ENCODE measurements around the gene UPF1. TPM values are rescaled to one million over a fixed set of nuclear protein-coding genes. Genes with fewer than 3 reads are reported as not detected.

Gene UPF1
- polyA plus RNA-seq, 1 of the 3 experiments (the other 2 are of a cell fraction), result 33.3 TPM

DNA sequence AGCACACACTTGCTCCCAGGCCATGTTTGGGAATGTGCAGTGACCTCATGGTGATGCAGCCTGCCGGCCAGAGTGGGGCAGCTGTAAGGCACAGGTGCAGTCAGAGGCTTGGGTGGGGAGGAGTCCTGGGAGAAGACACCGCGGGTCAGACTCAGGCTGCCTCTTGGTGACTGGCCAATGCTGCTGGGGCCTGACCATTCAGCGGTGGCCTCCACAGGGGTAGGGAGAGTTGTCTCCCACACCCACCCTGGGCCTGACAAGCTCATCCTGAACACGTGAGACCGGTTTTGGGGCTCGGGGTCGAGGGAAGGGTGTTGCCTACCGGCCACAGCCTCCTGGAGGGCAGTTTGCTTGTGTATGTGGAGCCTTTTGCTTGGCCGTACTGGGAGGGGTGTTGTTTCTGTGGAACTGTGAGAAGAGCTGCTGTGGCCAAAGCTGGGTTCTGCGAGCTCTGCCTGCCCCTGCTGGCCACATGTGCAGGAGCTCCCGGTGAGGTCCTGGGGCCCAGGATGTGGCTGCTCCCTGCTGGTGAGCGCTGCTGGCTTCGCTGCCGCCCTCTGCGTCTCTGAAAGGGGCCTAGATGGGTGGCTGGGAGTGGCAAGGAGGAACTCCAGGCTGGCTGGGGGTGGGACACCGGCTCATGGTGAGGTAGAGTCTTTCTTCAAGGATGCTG is 22.1 kb downstream of the UPF1 start:
- H3K9me2 ChIP-seq, result no peaks in the 10 kb centered on the region
- POLR2A ChIA-PET, result no interaction called here
- no peaks in the 10 kb centered on the region for H3F3A ChIP-seq (replicated peaks; ENCODE audit: insufficient read depth)
- no peak for DNase-seq
- H3K4me1 ChIP-seq (ENCODE audit: control insufficient read depth in 1 of 2, insufficient read depth in 2 of 2, low read depth in 1 of 2, low read length in 1 of 2), result peaks cover 7 to 30% of the 10 kb centered on the region in 2 experiments
- no peak overlapping the region; a peak in 1 of 4 replicates for H3K27ac ChIP-seq (ENCODE audit: low read depth in 2 of 2, low read length in 1 of 2)
- no peaks in the 10 kb centered on the region for H3K9me3 ChIP-seq
- no peaks in the 10 kb centered on the region for H3K27me3 ChIP-seq (ENCODE audit: insufficient read depth)
- H3K9ac ChIP-seq, result no peak overlapping the region
- CTCF ChIA-PET, result interaction anchor here (1.0 to 16.0 kb wide), 3 partner anchors 9 to 264 kb away, joined by 3 to 201 read pairs (median 39); partner anchors contain the start of gene REX1BD
- peaks cover 26% of the 10 kb centered on the region for H4K20me1 ChIP-seq (ENCODE audit: insufficient read depth)
- no peak overlapping the region for H3K4me2 ChIP-seq
- TF ChIP-seq, protein P1, sequence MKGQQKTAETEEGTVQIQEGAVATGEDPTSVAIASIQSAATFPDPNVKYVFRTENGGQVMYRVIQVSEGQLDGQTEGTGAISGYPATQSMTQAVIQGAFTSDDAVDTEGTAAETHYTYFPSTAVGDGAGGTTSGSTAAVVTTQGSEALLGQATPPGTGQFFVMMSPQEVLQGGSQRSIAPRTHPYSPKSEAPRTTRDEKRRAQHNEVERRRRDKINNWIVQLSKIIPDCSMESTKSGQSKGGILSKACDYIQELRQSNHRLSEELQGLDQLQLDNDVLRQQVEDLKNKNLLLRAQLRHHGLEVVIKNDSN (IDR thresholded peaks at IDR 0.05; ENCODE audit: borderline replicate concordance, low read depth), result no peak
- TF ChIP-seq RAD21 (IDR thresholded peaks at IDR 0.05; ENCODE audit: low read length) (peak; percentile 29), TCF12 (IDR thresholded peaks at IDR 0.05) (no peak), JUND (IDR thresholded peaks at IDR 0.05) (no peak), GABPA (IDR thresholded peaks at IDR 0.05; ENCODE audit: low read depth) (no peak), MEF2A (IDR thresholded peaks at IDR 0.05; ENCODE audit: borderline replicate concordance, low read depth) (no peak)
- TF ChIP-seq, protein P2, sequence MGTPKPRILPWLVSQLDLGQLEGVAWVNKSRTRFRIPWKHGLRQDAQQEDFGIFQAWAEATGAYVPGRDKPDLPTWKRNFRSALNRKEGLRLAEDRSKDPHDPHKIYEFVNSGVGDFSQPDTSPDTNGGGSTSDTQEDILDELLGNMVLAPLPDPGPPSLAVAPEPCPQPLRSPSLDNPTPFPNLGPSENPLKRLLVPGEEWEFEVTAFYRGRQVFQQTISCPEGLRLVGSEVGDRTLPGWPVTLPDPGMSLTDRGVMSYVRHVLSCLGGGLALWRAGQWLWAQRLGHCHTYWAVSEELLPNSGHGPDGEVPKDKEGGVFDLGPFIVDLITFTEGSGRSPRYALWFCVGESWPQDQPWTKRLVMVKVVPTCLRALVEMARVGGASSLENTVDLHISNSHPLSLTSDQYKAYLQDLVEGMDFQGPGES (IDR thresholded peaks at IDR 0.05; ENCODE audit: low read depth, low read length), result no peak
- H3K79me2 ChIP-seq (ENCODE audit: insufficient read depth), result peaks cover 42% of the 10 kb centered on the region
- WGBS (ENCODE audit: low lambda C conversion rate), result 98% methylated on average over 6 of the region's 17 CpGs
- H3K36me3 ChIP-seq (replicated peaks in 1 of 2; ENCODE audit: control insufficient read depth in 1 of 2, insufficient read depth in 2 of 2, low read length in 1 of 2), result peaks cover 36 to 90% of the 10 kb centered on the region in 2 experiments
- no peak overlapping the region for H2AFZ ChIP-seq (ENCODE audit: low read depth)
- H3K4me3 ChIP-seq (ENCODE audit: low read depth in 2 of 2, low read length in 1 of 2), result no peak overlapping the region

DNA sequence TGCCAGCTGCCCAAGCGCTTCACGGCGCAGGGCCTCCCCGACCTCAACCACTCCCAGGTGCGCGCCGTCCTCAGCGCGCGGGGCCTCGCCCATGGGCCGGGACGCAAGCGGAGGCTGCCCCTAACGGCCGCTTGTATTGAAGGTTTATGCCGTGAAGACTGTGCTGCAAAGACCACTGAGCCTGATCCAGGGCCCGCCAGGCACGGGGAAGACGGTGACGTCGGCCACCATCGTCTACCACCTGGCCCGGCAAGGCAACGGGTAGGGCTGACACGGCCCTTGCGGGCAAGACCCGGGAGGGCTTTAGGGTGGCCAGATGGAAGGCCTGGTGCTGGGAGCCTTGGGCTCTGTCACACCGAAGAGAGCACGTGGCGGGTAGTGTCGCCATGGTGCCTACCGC is 23.2 kb downstream of the UPF1 start:
- no peaks in the 10 kb centered on the region for H3K9me3 ChIP-seq
- peaks cover 40 to 99% of the 10 kb centered on the region in 2 experiments for H3K36me3 ChIP-seq (replicated peaks in 1 of 2; ENCODE audit: control insufficient read depth in 1 of 2, insufficient read depth in 2 of 2, low read length in 1 of 2)
- H3K9ac ChIP-seq, result no peak overlapping the region
- no peaks in the 10 kb centered on the region for H3F3A ChIP-seq (replicated peaks; ENCODE audit: insufficient read depth)
- no peaks in the 10 kb centered on the region for H3K27me3 ChIP-seq (ENCODE audit: insufficient read depth)
- TF ChIP-seq, protein P3, sequence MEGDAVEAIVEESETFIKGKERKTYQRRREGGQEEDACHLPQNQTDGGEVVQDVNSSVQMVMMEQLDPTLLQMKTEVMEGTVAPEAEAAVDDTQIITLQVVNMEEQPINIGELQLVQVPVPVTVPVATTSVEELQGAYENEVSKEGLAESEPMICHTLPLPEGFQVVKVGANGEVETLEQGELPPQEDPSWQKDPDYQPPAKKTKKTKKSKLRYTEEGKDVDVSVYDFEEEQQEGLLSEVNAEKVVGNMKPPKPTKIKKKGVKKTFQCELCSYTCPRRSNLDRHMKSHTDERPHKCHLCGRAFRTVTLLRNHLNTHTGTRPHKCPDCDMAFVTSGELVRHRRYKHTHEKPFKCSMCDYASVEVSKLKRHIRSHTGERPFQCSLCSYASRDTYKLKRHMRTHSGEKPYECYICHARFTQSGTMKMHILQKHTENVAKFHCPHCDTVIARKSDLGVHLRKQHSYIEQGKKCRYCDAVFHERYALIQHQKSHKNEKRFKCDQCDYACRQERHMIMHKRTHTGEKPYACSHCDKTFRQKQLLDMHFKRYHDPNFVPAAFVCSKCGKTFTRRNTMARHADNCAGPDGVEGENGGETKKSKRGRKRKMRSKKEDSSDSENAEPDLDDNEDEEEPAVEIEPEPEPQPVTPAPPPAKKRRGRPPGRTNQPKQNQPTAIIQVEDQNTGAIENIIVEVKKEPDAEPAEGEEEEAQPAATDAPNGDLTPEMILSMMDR (IDR thresholded peaks at IDR 0.05), result no peak
- TF ChIP-seq GABPA (IDR thresholded peaks at IDR 0.05; ENCODE audit: low read depth) (no peak), SIN3A (IDR thresholded peaks at IDR 0.05; ENCODE audit: borderline replicate concordance, low read depth, low read length) (no peak), SMC3 (IDR thresholded peaks at IDR 0.05; ENCODE audit: low read depth, low read length) (no peak), FOXM1 (IDR thresholded peaks at IDR 0.05; ENCODE audit: low read depth) (no peak), TAF1 (IDR thresholded peaks at IDR 0.05; ENCODE audit: borderline replicate concordance, low read depth, low read length) (no peak), TEAD4 (IDR thresholded peaks at IDR 0.05; ENCODE audit: borderline replicate concordance, insufficient read depth) (no peak), RXRA (IDR thresholded peaks at IDR 0.05; ENCODE audit: borderline replicate concordance, low read depth) (no peak), FOSL2 (IDR thresholded peaks at IDR 0.05; ENCODE audit: borderline replicate concordance, low read depth) (no peak), NRF1 (IDR thresholded peaks at IDR 0.05; ENCODE audit: low read depth, low read length) (no peak), YY1 (IDR thresholded peaks at IDR 0.05; ENCODE audit: low read depth) (no peak), RCOR1 (IDR thresholded peaks at IDR 0.05; ENCODE audit: low read length) (no peak), JUND (IDR thresholded peaks at IDR 0.05) (no peak), MXI1 (IDR thresholded peaks at IDR 0.05; ENCODE audit: low read depth, low read length) (no peak), NFIC (IDR thresholded peaks at IDR 0.05; ENCODE audit: borderline replicate concordance) (no peak)
- TF ChIP-seq, protein P1 (IDR thresholded peaks at IDR 0.05; ENCODE audit: borderline replicate concordance, low read depth), result no peak
- TF ChIP-seq, protein P4, sequence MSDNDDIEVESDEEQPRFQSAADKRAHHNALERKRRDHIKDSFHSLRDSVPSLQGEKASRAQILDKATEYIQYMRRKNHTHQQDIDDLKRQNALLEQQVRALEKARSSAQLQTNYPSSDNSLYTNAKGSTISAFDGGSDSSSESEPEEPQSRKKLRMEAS (IDR thresholded peaks at IDR 0.05; ENCODE audit: low read depth), result no peak
- TF ChIP-seq, protein P5, sequence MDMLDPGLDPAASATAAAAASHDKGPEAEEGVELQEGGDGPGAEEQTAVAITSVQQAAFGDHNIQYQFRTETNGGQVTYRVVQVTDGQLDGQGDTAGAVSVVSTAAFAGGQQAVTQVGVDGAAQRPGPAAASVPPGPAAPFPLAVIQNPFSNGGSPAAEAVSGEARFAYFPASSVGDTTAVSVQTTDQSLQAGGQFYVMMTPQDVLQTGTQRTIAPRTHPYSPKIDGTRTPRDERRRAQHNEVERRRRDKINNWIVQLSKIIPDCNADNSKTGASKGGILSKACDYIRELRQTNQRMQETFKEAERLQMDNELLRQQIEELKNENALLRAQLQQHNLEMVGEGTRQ (IDR thresholded peaks at IDR 0.05; ENCODE audit: borderline replicate concordance, low read depth, low read length), result no peak
- ChIA-PET CTCF (interaction anchor here (1.3 to 16.0 kb wide), 5 partner anchors 8 to 366 kb away, joined by 3 to 201 read pairs (median 20); partner anchors contain the start of gene REX1BD), POLR2A (no interaction called here)
- no peak for DNase-seq
- no peaks in the 10 kb centered on the region for H3K9me2 ChIP-seq
- H3K79me2 ChIP-seq (ENCODE audit: insufficient read depth), result peaks cover 31% of the 10 kb centered on the region
- H3K4me2 ChIP-seq, result no peak overlapping the region
- no peak overlapping the region for H3K4me3 ChIP-seq (ENCODE audit: low read depth in 2 of 2, low read length in 1 of 2)
- H4K20me1 ChIP-seq (ENCODE audit: insufficient read depth), result peaks cover 21% of the 10 kb centered on the region
- WGBS (ENCODE audit: low lambda C conversion rate), result 93% methylated on average over 16 of the region's 33 CpGs
- no peak overlapping the region for H2AFZ ChIP-seq (ENCODE audit: low read depth)
- no peak overlapping the region; a peak in 1 of 4 replicates for H3K27ac ChIP-seq (ENCODE audit: low read depth in 2 of 2, low read length in 1 of 2)
- peaks cover 0 to 19% of the 10 kb centered on the region in 2 experiments; a peak in 2 of 4 replicates for H3K4me1 ChIP-seq (ENCODE audit: control insufficient read depth in 1 of 2, insufficient read depth in 2 of 2, low read depth in 1 of 2, low read length in 1 of 2)

Measured in SK-N-SH (cell line).